HT-29 (cell line): Measurements from ENCODE around the gene TEDC1. TPM values are rescaled to one million over a fixed set of nuclear protein-coding genes. Genes with fewer than 3 reads are reported as not detected.

Experiments used
- DNase-seq: peaks from one replicate; pipeline ENCODE4 v3.0.0-alpha.2; 2015; ENCODE audit warnings: low spot score
- total RNA-seq: library from RNA; depleted of rRNA; stranded (reverse); fragments of >200 nt; shearing (Covaris generic); gene quantifications from 2 replicates; pipeline ENCODE4 v1.2.3, GENCODE V29; 2014; rRNA removed

Gene TEDC1, protein sequence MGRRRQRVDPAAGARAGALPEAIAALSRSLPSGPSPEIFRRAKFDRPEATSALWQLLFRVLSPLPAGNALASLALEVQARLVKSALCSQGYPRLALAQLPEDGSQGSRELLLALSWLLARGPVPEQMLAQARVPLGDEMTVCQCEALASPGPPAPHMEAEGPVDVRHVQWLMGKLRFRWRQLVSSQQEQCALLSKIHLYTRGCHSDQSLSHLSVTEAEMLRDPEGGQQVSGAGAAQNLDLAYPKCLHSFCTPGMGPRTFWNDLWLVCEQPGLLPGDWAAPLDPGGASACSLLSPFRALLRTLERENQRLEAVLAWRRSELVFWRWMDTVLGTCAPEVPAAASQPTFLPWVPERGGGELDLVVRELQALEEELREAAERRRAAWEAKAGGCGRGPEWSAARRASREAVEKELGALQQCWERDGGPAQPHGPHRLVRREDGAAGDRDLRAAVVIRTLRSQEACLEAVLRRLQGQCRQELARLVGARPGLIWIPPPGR
- total RNA-seq: 112 and 140 TPM in 2 replicates

DNA sequence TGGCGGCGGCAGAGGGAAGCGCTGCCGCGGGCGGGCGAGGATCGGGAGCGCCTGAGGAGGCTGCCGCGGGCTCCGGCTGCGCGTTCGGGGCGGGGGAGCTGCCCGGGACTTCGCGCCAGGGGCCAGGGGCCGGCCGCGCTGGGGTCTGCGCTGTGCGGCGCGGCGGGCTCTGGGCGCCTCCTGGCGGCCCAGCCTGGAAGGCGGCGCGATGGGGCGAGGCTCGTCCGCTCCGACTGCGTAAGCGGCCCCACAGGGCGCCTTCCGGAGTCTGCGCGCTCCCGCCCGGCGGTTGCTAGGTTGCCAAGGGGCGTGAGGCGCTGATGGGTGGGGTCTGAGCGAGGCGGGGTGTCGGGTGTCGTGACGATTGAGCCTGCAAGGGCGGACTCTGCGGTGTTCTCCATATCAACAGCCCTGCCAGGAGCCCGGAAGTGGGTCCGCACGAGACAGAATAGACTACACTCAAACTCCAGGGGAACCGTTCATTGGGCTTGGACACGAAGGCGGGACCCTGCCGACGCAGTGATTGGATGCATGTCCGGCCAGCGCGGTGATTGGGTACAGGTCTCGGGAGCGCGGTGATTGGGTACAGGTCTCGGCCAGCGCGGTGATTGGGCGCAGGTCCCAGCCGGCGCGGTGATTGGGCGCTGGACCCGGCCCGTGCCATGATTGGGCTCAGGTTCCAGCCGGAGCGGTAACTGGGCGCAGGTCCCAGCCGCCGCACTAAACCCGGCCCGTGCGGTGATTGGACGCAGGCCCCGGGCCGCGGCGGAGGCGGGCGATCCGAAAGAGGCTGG is at the start of gene TEDC1:
Gene TEDC1 (plus strand): TSS at position 675 of the 794 bp plus-strand sequence. CDS start 130 bp downstream, outside the sequence.
- DNase-seq: peak; percentile 96

DNA sequence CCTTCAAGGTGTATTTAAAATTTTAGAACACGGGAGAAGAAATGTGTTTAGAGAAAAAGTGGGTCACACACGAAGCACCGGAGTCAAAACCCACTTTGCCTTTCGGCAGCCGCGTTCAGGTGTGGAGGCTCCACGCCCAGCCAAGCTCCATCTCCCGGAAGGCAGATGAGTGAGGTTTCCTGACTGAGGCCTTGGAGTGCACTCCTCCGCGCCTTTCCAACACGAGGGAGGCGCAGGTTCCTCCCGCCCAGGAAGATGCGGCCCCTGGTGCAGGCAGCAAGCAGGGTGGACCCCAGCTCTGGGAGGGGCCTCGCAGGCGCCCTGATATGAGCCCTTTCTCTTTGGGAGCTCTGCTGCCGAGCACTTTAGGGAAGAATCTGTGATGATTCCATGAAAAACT is 48.9 kb upstream of the TEDC1 start:
- DNase-seq: no peak

DNA sequence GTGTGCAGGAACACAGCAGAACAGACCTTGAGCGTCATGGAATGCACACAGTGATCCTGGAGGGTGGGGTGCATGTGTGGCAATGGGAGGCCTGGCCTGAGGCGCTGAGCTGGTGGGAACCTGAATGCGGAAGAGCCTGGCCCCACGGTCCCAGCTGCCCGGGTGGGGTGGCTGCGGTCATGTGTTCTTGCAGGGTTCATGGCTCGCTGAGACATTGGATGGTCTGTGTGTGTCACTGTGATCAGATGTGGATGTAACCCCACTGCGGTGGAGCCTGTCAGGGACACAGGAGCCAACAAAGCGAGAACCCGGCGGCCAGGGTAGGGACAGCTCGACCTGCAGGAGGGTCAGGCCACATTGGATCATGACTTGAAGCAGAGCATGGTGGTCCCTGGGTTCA is 48.2 kb upstream of the TEDC1 start:
- no peak for DNase-seq

DNA sequence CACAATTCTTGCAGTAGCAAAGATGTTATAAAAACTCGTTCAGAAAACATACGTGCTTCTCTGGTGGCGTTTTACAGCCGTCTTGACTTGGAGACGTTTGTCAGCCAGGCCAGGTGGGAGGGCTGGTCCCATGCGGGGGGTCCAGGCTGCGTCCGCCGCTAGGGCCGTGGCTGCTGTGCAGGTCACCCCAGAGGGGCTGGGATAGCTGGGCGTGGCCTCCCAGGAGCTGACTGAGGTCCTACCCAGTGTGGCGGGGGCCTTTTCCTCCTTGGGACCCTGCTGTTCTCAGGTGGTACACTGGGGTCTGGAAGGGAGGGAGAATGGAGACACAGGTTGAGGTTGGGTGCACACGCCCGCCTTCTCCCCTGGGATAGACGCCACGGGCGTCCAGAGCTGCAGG is 46.2 kb upstream of the TEDC1 start:
- DNase-seq: no peak

DNA sequence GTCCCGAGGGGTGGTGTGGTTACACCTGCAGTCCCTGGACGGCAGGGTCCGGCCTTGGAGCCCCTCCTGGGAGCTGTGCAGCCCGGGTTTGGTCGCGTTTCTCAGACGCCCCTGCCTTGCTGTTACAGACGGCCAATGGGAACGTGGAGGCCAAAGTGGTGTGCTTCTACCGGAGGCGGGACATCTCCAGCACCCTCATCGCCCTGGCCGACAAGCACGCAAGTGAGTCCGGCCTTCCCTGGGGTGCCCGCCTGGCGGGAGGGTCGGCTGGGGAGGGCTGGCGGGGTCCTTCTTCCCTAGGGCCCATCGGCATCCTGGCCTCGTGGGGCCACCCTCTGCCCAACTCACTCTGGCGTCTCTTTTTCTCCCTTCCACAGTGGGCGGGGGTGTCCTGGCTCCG is 45.8 kb upstream of the TEDC1 start:
- DNase-seq: no peak

DNA sequence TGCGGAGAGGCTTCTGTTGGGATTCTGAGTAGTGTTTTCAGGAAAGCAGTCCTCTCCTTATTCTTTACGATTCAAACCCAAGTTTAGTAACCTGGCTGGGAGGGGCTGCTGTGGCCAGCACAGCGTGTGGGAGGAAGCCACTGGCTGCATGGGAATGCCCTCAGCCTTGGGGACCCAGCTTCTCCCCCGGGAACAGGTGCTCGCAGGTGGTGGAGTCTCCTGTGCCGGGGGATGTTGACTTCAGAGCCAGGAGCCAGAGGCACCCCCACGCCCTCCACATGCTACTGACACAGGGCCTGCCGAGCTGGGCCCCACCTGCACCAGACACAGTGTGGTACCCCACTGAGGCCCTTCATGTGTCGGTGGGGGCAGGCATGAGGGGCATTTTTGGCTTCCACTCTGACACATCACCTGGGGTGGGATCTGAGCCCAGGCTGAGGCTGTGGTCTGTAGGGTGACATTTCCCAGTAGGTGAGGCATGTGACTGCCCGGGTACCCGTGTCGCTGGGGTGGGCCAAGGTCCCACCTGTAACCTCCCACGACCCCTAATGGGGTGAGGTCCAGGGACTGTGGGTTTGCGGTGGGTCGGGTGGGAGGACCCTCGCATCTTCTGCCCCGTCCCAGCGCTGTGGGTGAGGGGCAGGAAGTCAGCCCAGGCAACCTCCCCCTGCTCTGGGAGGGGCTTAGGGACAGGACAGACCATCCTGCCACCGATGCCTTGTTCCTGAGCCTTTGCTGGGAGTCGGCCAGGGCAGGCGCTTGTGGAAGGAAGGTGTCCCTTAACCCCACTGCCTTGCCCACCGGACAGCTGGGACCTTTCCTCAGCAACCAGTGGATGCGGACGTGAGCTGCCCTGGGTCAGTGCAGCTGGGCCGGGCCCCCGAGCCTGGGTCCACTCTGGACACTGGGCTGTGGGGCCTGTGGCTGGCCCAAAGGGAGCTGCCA is 44.9 kb upstream of the TEDC1 start:
- no peak for DNase-seq

DNA sequence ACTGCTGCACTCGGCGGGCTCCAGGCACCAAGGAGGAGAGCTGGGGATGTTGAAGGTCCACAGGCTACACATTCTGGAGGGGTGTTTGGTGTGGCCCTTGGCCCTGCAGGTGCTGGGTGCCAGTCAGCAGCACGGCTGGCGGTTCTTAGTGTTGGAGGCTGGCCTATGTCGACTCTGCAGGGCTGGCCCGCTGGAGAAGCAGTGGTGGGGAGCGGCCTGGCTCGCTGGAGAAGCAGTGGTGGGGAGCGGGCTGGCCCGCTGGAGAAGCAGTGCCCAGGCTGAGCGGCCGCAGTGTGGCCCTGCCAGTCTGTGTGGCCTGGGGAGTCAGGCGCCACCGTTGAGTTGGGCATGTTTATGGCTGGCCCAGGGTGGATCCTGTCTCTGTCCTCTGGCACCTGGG is 44.1 kb upstream of the TEDC1 start:
- no peak for DNase-seq

DNA sequence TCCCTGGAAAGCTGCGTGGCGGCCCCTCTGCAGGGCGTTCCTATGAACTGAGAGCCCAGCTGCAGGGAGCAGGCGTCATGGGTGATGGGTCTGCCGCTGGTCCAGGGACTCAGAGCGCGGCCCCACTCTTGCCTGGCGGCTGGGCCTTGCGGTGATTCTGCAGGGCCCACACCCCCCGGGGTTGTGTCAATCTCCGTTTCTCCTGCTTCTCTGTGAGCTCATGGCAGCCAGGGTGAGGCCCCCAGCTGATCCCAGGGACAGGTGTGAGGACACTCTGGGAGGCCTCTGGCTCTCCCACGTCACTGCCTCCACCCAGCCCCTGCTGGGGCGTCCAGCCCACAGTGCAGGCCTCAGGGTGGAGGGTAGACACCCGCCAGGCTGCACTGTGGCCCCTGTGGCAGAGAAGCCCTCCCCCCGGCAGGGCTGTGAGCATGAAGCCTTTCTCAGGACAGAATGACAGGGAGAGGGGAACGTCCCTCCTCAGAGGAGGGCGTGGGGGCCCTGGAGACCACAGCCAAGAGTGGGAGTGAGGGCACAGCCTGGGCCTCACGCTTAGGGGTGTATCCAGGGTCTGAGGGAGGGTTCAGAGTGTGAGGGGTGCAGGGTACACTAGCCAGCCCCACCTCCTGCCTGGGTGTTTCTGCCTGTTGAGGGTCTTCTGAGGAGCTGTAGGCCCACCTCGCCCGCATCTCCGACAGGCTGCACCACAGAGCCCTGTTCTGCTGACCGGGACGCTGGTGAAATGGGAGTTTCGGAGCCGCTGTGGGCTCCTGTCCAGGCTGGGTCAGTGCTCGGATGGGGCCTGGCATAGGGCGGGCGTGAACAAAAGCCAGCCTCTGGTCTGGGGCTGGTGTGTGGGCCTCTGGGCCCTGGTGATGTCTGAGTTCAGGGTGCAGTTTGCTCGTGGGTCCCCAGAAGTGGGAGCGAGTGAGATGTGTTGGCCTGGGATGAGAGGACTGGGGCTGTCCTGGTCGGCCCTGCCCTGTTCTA is 43.1 kb upstream of the TEDC1 start:
- no peak for DNase-seq

DNA sequence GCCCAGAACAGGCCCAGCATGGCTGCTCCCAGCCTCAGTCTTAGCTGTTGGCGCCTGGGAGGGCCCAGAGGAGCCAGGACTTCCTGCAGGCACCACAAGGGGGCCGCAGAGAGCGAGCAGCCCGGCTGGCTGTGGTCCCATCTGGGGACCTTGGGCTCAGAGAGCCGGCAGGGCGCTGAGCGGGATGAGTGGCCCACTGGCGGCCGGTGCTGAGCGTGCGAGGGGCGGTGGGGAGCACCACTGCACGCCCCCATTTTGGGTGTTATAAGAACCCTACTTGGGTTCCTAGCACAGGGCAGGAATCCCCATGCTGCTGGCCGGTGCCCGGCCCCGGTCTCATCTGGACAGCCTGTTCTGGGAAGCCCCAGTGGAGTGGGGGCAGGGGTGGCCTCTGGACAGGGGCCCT is 42.3 kb upstream of the TEDC1 start:
- peak; percentile 57 for DNase-seq

DNA sequence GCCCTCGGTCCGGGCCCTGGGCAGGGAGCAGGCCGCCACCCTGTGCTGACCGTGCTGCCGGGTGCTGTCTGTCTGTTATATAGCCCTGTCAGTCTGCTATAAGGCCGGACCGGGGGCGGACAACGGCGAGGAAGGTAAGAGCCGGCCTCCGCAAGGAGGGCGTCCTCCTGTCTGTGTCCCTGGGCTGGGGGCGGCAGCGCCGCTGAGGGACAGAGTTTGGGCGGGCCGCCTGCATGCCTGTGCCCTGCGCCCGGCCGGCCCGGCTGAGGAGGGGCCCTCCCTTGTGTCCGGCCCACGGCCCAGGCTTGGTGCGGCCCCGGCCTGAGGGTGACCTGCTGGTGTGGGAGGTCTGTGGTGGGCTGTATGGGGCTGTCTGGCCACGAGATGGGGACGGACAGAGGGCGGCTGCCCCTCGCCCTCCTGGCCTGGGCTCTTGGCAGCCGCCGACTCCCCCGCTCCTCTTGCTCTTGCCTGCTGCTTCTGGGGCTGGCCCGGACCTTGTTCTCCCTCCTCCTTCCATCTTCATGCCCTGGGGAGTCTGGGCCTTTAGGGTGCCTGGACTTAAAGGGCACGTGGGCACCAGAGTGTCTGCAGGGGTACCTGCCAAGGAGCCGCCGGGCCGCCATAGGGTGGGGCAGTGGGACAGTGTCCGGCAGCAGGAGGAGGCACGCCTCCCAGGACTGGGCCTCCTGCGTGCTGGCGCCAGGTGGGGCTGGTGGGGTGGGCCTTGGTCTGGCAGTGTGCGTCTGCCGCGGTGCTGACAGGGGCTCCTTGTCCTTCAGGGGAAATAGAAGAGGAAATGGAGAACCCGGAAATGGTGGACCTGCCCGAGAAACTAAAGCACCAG is 41.5 kb upstream of the TEDC1 start:
- DNase-seq: no peak

DNA sequence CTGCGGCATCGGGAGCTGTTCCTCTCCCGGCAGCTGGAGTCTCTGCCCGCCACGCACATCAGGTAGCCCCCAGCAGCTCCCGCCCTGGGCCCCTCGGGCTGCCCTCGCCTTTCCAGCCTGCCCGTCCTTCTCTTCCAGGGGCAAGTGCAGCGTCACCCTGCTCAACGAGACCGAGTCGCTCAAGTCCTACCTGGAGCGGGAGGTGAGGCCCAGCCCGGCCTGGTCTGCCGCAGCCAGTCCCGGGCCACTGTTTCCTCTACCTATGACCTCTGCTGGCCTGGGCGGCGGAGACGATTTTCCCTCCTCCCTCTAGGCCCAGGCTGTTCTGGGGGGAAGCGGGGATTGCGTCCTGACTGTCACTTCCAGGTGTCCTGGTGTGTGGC is 40.9 kb upstream of the TEDC1 start:
- no peak for DNase-seq

DNA sequence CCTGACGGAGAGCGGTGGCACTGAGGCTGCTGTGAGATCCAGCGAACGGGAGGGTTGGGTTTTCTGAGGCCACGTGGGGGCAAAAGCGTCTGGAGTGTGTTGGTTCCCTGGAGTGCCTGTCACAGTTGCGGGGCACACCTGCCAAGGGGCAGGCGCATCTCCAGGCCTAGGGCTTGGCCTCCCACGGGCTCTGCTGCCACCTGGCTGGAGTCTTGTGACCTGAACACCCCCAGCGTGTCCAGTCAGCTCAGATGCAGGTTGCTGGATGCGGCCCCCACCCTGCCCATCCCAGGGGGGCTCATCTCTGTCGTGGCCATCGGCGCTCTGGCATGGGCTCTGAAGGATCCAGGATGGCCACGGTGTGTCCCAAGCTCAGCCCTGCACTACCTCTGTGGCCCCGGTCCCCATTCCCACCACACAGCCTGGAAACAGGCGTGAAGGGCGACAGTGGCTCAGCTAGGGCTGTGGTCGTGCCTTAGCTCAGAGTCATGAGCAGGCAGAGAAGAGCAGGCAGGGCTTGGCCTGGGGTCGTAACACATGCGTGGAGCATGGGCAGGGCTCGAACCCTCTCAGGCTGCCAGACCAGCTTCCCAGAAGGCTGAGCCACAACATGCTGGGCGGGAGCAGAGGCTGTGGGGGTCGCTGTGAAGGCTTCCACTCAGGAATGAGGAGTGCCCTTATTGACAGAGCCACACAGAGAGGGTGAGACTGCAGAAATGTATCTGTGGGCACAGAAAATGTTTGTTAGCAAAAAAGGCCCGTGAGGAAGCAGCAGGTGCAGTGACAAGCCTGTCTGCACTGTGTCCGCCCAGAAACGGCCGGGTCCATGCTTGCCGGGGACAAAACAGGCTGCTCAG is 40.0 kb upstream of the TEDC1 start:
- DNase-seq: no peak

DNA sequence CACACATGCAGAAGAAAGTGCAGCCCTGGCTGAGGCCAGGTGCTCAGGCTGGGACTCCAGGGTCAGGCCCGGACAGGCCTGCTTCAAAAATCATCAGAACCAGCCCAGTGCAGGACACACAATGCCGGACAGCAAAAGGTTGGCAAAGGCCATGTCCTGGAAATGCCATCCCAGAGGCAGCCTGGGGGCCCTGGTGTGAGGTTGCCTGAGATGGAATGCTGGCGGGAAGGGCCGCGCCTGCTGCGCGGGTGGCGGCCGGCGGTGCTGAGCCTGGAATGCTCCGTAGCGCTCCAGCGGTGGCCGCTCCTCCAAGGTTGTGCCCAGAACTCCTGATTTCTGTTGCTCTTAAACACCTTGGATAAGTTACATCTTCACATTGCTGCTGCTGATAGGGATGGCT is 38.1 kb upstream of the TEDC1 start:
- no peak for DNase-seq

DNA sequence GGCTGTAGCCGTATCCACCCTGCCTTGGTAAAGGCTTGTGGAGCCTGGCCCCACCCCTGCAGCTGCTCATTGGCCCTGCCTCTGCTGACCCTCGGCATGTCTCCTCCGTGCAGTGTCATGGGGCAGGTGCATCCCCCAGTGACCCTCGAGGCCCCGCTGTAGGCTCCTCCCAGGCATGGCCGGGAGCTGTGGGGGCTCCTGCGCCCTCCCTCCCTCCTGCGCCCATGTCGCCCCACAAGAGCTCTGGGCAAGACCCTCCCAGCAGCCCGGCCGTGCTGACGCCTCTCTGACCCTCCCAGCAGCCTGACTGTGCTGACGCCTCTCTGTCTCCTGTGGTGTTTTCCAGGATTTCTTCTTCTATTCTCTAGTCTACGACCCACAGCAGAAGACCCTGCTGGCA is 37.2 kb upstream of the TEDC1 start:
- DNase-seq: no peak

DNA sequence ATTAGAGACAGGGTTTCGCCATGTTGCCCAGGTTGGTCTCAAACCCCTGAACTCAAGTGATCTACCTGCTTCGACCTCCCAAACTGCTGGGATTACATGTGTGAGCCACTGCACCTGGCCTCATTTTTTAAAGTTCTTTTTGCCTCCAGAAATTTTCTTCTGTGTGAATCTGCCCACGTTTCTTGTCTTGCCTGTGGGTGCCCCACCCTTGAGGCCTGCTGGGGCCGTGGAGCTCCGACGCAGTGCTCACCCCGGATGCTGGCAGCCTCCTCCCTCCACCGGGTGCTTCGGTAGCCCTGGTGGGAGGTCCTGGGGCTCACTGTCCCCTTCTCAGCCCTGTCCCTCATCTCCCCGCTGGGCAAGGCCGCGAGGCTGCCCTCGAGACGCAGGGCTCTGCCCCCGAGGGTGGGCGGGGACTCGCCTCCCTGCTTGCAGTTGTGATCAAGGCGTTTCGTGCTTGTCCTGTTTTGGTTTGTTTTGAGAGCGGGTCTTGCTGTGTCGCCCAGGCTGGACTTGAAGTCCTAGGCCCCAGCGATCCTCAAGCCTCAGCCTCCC is 35.9 kb upstream of the TEDC1 start:
- DNase-seq: no peak

DNA sequence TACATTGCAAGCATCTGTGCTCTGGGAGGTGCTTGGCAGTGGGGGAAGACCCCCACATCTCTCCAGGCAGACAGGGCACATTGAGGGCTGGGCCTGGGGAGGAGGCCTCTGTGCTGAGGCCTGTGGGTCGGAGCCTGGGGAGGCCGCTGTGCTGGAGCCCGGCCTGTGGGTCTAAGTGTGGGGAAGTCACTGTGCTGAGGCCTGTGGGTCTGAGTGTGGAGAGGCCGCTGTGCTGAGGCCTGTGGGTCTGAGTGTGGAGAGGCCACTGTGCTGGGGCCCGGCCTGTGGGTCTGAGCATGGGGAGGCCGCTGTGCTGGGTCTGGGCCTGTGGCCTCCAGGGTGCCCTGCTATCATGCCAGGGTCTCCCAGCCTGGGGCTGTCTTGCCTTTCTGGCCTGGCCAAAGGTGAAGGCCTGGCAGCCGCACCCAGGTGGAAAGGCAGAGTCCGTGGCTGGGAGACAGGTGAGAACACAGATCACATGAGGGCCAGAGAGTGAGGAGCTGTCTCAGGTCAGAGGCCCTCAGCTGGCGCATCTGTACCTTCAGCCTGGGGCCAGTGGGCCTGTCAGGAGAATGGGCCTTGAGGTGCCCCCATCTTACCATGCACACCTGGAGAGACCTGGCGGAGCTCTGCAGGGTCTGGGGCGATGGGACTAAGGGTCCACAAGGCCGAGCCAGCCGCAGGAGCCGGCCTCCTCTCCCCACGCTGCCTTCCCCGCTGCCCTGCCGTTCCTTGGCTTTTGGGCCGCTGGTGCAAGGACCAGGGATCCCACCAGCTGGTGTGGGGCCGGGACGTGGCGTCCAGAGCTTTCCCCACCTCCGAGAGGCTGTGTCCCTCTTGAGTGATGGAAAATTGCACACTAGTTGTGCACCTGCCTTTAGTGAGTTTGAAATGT is 35.0 kb upstream of the TEDC1 start:
- no peak for DNase-seq
